Measurements from ENCODE around the gene ASB13. TPM values are rescaled to one million over a fixed set of nuclear protein-coding genes. Genes with fewer than 3 reads are reported as not detected.

Gene ASB13
- total RNA-seq, 2 experiments from 2014 or later: 1.9 to 2.9 TPM

DNA sequence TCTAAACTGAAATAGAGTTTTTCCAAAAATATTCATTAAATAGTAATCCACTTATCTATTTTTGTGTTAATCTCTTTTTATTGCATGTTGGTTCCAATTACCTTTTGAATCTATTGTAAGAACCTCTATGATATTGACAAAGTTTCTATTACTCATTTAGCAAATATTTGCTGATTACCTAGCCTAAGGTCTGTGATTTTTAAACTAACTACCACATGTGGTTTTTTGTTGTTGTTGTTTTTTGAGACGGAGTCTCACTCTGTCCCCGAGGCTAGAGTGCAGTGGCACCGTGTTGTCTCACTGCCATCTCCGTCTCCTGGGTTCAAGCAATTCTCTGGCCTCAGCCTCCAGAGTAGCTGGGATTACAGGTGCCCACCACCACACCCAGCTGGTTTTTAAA, 2.0 kb upstream of the ASB13 start:
- DNase-seq (no peak), ATAC-seq (ENCODE audit: poor library complexity) (no peak)
- Histone ChIP-seq H3K27me3 (ENCODE audit: control insufficient read depth in 1 of 2, insufficient read depth in 2 of 2, low read length in 2 of 2) (no peaks in the 10 kb centered on the region), H3K36me3 (ENCODE audit: insufficient read depth, low read length) (no peaks in the 10 kb centered on the region), H3K27ac (ENCODE audit: low read depth in 1 of 2, low read length in 2 of 2) (no peak overlapping the region), H3K4me3 (ENCODE audit: low read length) (no peak overlapping the region), H3K4me1 (ENCODE audit: insufficient read depth, low read length) (peaks cover 13% of the 10 kb centered on the region), H3K9me3 (ENCODE audit: control insufficient read depth in 1 of 2, insufficient read depth in 1 of 2, low read length in 2 of 2) (peaks cover 0 to 2% of the 10 kb centered on the region in 2 experiments)
- CTCF ChIA-PET: no interaction called here
- Mint-ChIP-seq H3K9me3 (peaks cover 5% of the 10 kb centered on the region), H3K4me1 (ENCODE audit: low read depth) (peaks cover 26% of the 10 kb centered on the region), H3K27ac (no peak overlapping the region), H3K27me3 (no peaks in the 10 kb centered on the region), H3K4me3 (peak overlapping the region; percentile 69), H3K36me3 (ENCODE audit: low read depth) (peaks cover 4% of the 10 kb centered on the region)
- TF ChIP-seq, protein P1, sequence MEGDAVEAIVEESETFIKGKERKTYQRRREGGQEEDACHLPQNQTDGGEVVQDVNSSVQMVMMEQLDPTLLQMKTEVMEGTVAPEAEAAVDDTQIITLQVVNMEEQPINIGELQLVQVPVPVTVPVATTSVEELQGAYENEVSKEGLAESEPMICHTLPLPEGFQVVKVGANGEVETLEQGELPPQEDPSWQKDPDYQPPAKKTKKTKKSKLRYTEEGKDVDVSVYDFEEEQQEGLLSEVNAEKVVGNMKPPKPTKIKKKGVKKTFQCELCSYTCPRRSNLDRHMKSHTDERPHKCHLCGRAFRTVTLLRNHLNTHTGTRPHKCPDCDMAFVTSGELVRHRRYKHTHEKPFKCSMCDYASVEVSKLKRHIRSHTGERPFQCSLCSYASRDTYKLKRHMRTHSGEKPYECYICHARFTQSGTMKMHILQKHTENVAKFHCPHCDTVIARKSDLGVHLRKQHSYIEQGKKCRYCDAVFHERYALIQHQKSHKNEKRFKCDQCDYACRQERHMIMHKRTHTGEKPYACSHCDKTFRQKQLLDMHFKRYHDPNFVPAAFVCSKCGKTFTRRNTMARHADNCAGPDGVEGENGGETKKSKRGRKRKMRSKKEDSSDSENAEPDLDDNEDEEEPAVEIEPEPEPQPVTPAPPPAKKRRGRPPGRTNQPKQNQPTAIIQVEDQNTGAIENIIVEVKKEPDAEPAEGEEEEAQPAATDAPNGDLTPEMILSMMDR (IDR thresholded peaks at IDR 0.05): no peak
- POLR2A ChIA-PET: no interaction called here
- intact Hi-C loops (cut with DNase I, micrococcal nuclease): no loop called here

- Histone ChIP-seq H3K4me1 (ENCODE audit: insufficient read depth, low read length) (peaks cover 13% of the 10 kb centered on the region), H3K27ac (ENCODE audit: low read depth in 1 of 2, low read length in 2 of 2) (no peak overlapping the region), H3K36me3 (ENCODE audit: insufficient read depth, low read length) (no peaks in the 10 kb centered on the region), H3K4me3 (ENCODE audit: low read length) (peak overlapping the region; percentile 69), H3K9me3 (ENCODE audit: control insufficient read depth in 1 of 2, insufficient read depth in 1 of 2, low read length in 2 of 2) (no peaks in the 10 kb centered on the region), H3K27me3 (ENCODE audit: control insufficient read depth in 1 of 2, insufficient read depth in 2 of 2, low read length in 2 of 2) (no peaks in the 10 kb centered on the region)
- ATAC-seq (ENCODE audit: poor library complexity) (peak; percentile 16), DNase-seq (no peak)
- Mint-ChIP-seq H3K27me3 (no peaks in the 10 kb centered on the region), H3K4me3 (peak overlapping the region; percentile 94), H3K36me3 (ENCODE audit: low read depth) (peaks cover 4% of the 10 kb centered on the region), H3K27ac (peak overlapping the region; percentile 61), H3K4me1 (ENCODE audit: low read depth) (peaks cover 26% of the 10 kb centered on the region), H3K9me3 (no peaks in the 10 kb centered on the region)
- CTCF ChIA-PET: no interaction called here
- intact Hi-C loops (cut with DNase I, micrococcal nuclease): no loop called here
- POLR2A ChIA-PET: interaction anchor here (1.1 to 1.3 kb wide), 2 partner anchors 17 to 219 kb away, joined by 3 to 4 read pairs; partner anchors contain the start of gene TASOR2
- TF ChIP-seq, protein P1 (IDR thresholded peaks at IDR 0.05): no peak
Observed at GRCh38 chr10:5666841-5667630, 641 bp upstream of the ASB13 start.

GRCh38 chr10:5665373-5666007, 905 bp downstream of the ASB13 start:
- Histone ChIP-seq H3K27ac (ENCODE audit: low read depth in 1 of 2, low read length in 2 of 2) (no peak overlapping the region), H3K36me3 (ENCODE audit: insufficient read depth, low read length) (no peaks in the 10 kb centered on the region), H3K9me3 (ENCODE audit: control insufficient read depth in 1 of 2, insufficient read depth in 1 of 2, low read length in 2 of 2) (no peaks in the 10 kb centered on the region), H3K4me3 (ENCODE audit: low read length) (peak overlapping the region; percentile 69), H3K27me3 (ENCODE audit: control insufficient read depth in 1 of 2, insufficient read depth in 2 of 2, low read length in 2 of 2) (no peaks in the 10 kb centered on the region), H3K4me1 (ENCODE audit: insufficient read depth, low read length) (peaks cover 13% of the 10 kb centered on the region)
- peak overlapping the region; percentile 38 for H3K27ac Mint-ChIP-seq
- POLR2A ChIA-PET: interaction anchor here (1.1 to 1.3 kb wide), 2 partner anchors 19 to 219 kb away, joined by 3 to 4 read pairs; partner anchors contain the start of gene TASOR2
- TF ChIP-seq, protein P1 (IDR thresholded peaks at IDR 0.05): no peak
- CTCF ChIA-PET: interaction anchor here (1.6 kb wide), 1 partner anchor 16 kb away, joined by 4 read pairs; no protein-coding TSS in a partner anchor
- no peak for ATAC-seq (ENCODE audit: poor library complexity)
- no peak for DNase-seq
- no peaks in the 10 kb centered on the region for H3K9me3 Mint-ChIP-seq
- peak overlapping the region; percentile 91 for H3K4me3 Mint-ChIP-seq
- no peaks in the 10 kb centered on the region for H3K27me3 Mint-ChIP-seq
- intact Hi-C loops (cut with DNase I, micrococcal nuclease): no loop called here
- peaks cover 4% of the 10 kb centered on the region for H3K36me3 Mint-ChIP-seq (ENCODE audit: low read depth)
- peaks cover 32% of the 10 kb centered on the region for H3K4me1 Mint-ChIP-seq (ENCODE audit: low read depth)
